A549 (cell line): Measurements from ENCODE around the gene DLG2. TPM values are rescaled to one million over a fixed set of nuclear protein-coding genes. Genes with fewer than 3 reads are reported as not detected.

Experiments
- ATAC-seq, 2 experiments: fragments of 200-7000 bp in 1 of 2; fragments of >200 bp in 1 of 2; cut with Nextera tagmentation in 1 of 2; cut with Tn5 transposase in 1 of 2; 3 replicates each; pipeline versions ENCODE4 v1.8.0 to v1.9.1; 2018 to 2020; ENCODE audit warnings: mild to moderate bottlenecking in 1 of 2, moderate library complexity in 1 of 2
- CTCF ChIA-PET: fragments of 300-600 bp; sonication (Branson Sonifier 250); formaldehyde crosslinking; extraction: SDS; loops from one replicate; lab custom pipeline; 2021; ENCODE audit warnings: antibody characterized with exemption, inconsistent platforms; lab: Yijun Ruan, JAX
- POLR2A ChIA-PET: fragments of 350-600 bp; formaldehyde crosslinking; extraction: SDS; loops from one replicate; lab custom pipeline; 2021; ENCODE audit warnings: antibody characterized with exemption, inconsistent platforms; lab: Yijun Ruan, JAX
- DNase-seq, 2 experiments: peaks; one replicate each; pipeline versions ENCODE4 v3.0.0 to v3.0.0-alpha.2; 2011 to 2016; ENCODE audit warnings: low read depth in 1 of 2, low spot score in 1 of 2
- FAIRE-seq: peaks from 2 replicates; lab custom pipeline; 2011; peaks lifted over from hg19 to GRCh38; lab: Jason Lieb, UNC
- H3K27ac ChIP-seq, 2 experiments: fragments of >200 bp; sonication (Bioruptor Twin); formaldehyde crosslinking; 3 replicates each; pipeline ENCODE4 v1.5.1; 2016 to 2017
- H3K4me1 ChIP-seq: fragments of >200 bp; sonication (Bioruptor Twin); formaldehyde crosslinking; 3 replicates; pipeline ENCODE4 v1.6.1; 2016
- H3K4me2 ChIP-seq: fragments of >200 bp; sonication (Bioruptor Twin); formaldehyde crosslinking; 3 replicates; pipeline ENCODE4 v1.6.1; 2016
- H3K4me3 ChIP-seq: fragments of >200 bp; sonication (Bioruptor Twin); formaldehyde crosslinking; 3 replicates; pipeline ENCODE4 v1.5.1; 2016
- H3K9me3 ChIP-seq: fragments of >200 bp; sonication (Bioruptor Twin); formaldehyde crosslinking; 3 replicates; pipeline ENCODE4 v1.6.1; 2016
- BCL3 ChIP-seq: fragments of >200 bp; sonication (Bioruptor Twin); formaldehyde crosslinking; IDR thresholded peaks from 3 replicates; pipeline ENCODE4 v1.6.1; 2016
- CEBPB ChIP-seq, 2 experiments: fragments of >200 bp in 1 of 2; sonication (Bioruptor Twin) in 1 of 2; formaldehyde crosslinking in 1 of 2; IDR thresholded peaks; 2 replicates each; pipeline ENCODE4 v1.6.1; 2012 to 2016
- CTCF ChIP-seq: fragments of >200 bp; sonication (Bioruptor Twin); formaldehyde crosslinking; IDR thresholded peaks from 3 replicates; pipeline ENCODE4 v1.5.1; 2016
- E2F6 ChIP-seq: IDR thresholded peaks from 2 replicates; pipeline ENCODE4 v1.6.1; 2012; ENCODE audit warnings: low read depth, borderline replicate concordance
- FOSL2 ChIP-seq, 2 experiments: fragments of 450-650 bp in 1 of 2; fragments of >200 bp in 1 of 2; sonication (Bioruptor Twin) in 1 of 2; formaldehyde crosslinking; IDR thresholded peaks; 2 replicates each; pipeline versions ENCODE4 v1.5.0 to v1.6.1; 2016 to 2020; ENCODE audit warnings: mild to moderate bottlenecking in 1 of 2, moderate library complexity in 1 of 2
- HEYL ChIP-seq: fragments of 250-450 bp; sonication (Bioruptor Pico); IDR thresholded peaks from 2 replicates; pipeline ENCODE4 v1.8.0; 2021; ENCODE audit warnings: mild to moderate bottlenecking, moderate library complexity
- MAX ChIP-seq: IDR thresholded peaks from 2 replicates; pipeline ENCODE4 v1.6.1; 2012
- NFE2L2 ChIP-seq: fragments of 150-350 bp; conservative IDR thresholded peaks from 2 replicates; pipeline ENCODE4 v1.6.1; 2014; ENCODE audit warnings: low read length
- NPAS2 ChIP-seq: fragments of 250-450 bp; sonication (Bioruptor Pico); IDR thresholded peaks from 2 replicates; pipeline ENCODE4 v1.8.0; 2022; ENCODE audit warnings: mild to moderate bottlenecking, moderate library complexity, borderline replicate concordance
- POLR2AphosphoS2 ChIP-seq: conservative IDR thresholded peaks from 2 replicates; pipeline ENCODE4 v1.6.1; 2012; ENCODE audit warnings: low read length, improper control_type of control experiment, inconsistent platforms
- RAD21 ChIP-seq, 2 experiments: fragments of >200 bp in 1 of 2; sonication (Bioruptor Twin) in 1 of 2; formaldehyde crosslinking in 1 of 2; IDR thresholded peaks in 1 of 2; conservative IDR thresholded peaks in 1 of 2; 2 replicates in 1 of 2; 3 replicates in 1 of 2; pipeline ENCODE4 v1.6.1; 2012 to 2018; ENCODE audit warnings: inconsistent platforms in 1 of 2
- RARB ChIP-seq: fragments of 250-450 bp; sonication (Bioruptor Pico); IDR thresholded peaks from 2 replicates; pipeline ENCODE4 v1.8.0; 2021; ENCODE audit warnings: mild to moderate bottlenecking, moderate library complexity
- RNF2 ChIP-seq: fragments of 200-600 bp; sonication (generic); IDR thresholded peaks from 2 replicates; pipeline ENCODE4 v1.6.1; 2016; ENCODE audit warnings: low read depth, mild to moderate bottlenecking, antibody characterized with exemption, moderate library complexity, borderline replicate concordance
- SMC3 ChIP-seq: fragments of >200 bp; sonication (Bioruptor Twin); formaldehyde crosslinking; IDR thresholded peaks from 3 replicates; pipeline ENCODE4 v1.6.1; 2018; ENCODE audit warnings: inconsistent platforms
- USF2 ChIP-seq: fragments of 450-650 bp; IDR thresholded peaks from 2 replicates; pipeline ENCODE4 v1.6.1; 2014; ENCODE audit warnings: antibody characterized with exemption
- ZSCAN20 ChIP-seq: fragments of 250-450 bp; sonication (Bioruptor Pico); IDR thresholded peaks from 2 replicates; pipeline ENCODE4 v1.8.0; 2022; ENCODE audit warnings: mild to moderate bottlenecking, moderate library complexity
- WGBS: methylation state at CpG from one replicate; pipeline ENCODE4 v1.1.6; 2017; ENCODE audit errors: missing lambda C conversion rate; 5-methylcytosine and 5-hydroxymethylcytosine counted together
- polyA plus RNA-seq, 4 experiments: library from polyadenylated mRNA; depleted of rRNA in 3 of 4; stranded (reverse); fragments of >200 nt; fragmentation: RNase III in 1 of 4; extraction: RNeasy Plus Mini Kit Qiagen cat#74134 plus additional on column Dnase treatment in 1 of 4; gene quantifications; 2 replicates in 3 of 4; 3 replicates in 1 of 4; pipeline ENCODE4 v1.2.3, GENCODE V29; 2011 to 2017

Gene DLG2
- polyA plus RNA-seq, 2 of the 4 experiments (the other 2 are of a cell fraction) = 0.26 to 0.79 TPM

GRCh38 chr11:83823461-83824025, 1803.6 kb downstream of the DLG2 start:
- CTCF ChIA-PET = interaction anchor here (0.7 to 6.0 kb wide), 10 partner anchors 8 to 1137 kb away, joined by 3 to 33 read pairs (median 3); no protein-coding TSS in a partner anchor
- TF ChIP-seq FOSL2 (IDR thresholded peaks at IDR 0.05) (no peak), FOSL2 (CRISPR knock-in tag; IDR thresholded peaks at IDR 0.05) (peak; percentile 22; the same call in 1 of the 2 replicates), RAD21 (conservative IDR thresholded peaks at IDR 0.05 in 1 of 2, IDR thresholded peaks at IDR 0.05 in 1 of 2) (no peak)
- WGBS = 43% methylated on average over 7 of the region's 7 CpGs

GRCh38 chr11:83819931-83820549, 1807.1 kb downstream of the DLG2 start:
- ATAC-seq (peak; percentile 64 to 87; a peak in 5 of 6 replicates), DNase-seq (peak; percentile 41 to 57), FAIRE-seq (peak; percentile 32)
- CTCF ChIA-PET = interaction anchor here (0.6 to 7.2 kb wide), 29 partner anchors 9 to 1119 kb away, joined by 3 to 51 read pairs (median 4); partner anchors contain the start of gene DDIAS
- WGBS = 0% methylated on average over 2 of the region's 2 CpGs
- no peak overlapping the region for H3K4me2 ChIP-seq
- POLR2A ChIA-PET = interaction anchor here (1.1 kb wide), 1 partner anchor 534 kb away, joined by 3 read pairs; the partner anchor contains the start of gene CCDC90B
- H3K4me3 ChIP-seq = no peak overlapping the region
- no peak overlapping the region for H3K27ac ChIP-seq
- TF ChIP-seq BCL3 (no peak), RARB (no peak), USF2 (no peak), ZSCAN20 (no peak), NFE2L2 (no peak), FOSL2 (IDR thresholded peaks at IDR 0.05) (no peak), FOSL2 (CRISPR knock-in tag; IDR thresholded peaks at IDR 0.05) (no peak), CEBPB (IDR thresholded peaks at IDR 0.05) (no peak), SMC3 (peak; percentile 46), POLR2AphosphoS2 (no peak), RNF2 (no peak), HEYL (CRISPR knock-in tag) (no peak), RAD21 (conservative IDR thresholded peaks at IDR 0.05 in 1 of 2, IDR thresholded peaks at IDR 0.05 in 1 of 2) (peak; percentile 85 to 86), MAX (no peak), E2F6 (no peak), NPAS2 (CRISPR knock-in tag) (no peak), CTCF (peak; percentile 86)
- no peaks in the 10 kb centered on the region for H3K4me1 ChIP-seq
- H3K9me3 ChIP-seq = no peaks in the 10 kb centered on the region

More at GRCh38 chr11:83823461-83824025, 1803.6 kb downstream of the DLG2 start:
- no peak overlapping the region for H3K27ac ChIP-seq
- FAIRE-seq (no peak), ATAC-seq (no peak), DNase-seq (no peak)
- POLR2A ChIA-PET = no interaction called here
- H3K4me1 ChIP-seq = no peaks in the 10 kb centered on the region
- H3K4me2 ChIP-seq = no peak overlapping the region
- H3K4me3 ChIP-seq = no peak overlapping the region
- no peaks in the 10 kb centered on the region for H3K9me3 ChIP-seq
